B cell (primary cell): Measurements from ENCODE around the gene PIP4K2A.

Experiments
- CTCF ChIP-seq: fragments of 200-600 bp; IDR thresholded peaks from one replicate; pipeline ENCODE4 v1.8.0; 2022; ENCODE audit warnings: antibody characterized with exemption, mild to moderate bottlenecking
- EZH2 ChIP-seq: IDR thresholded peaks from 2 replicates; pipeline ENCODE4 v1.6.1; 2012; ENCODE audit warnings: borderline replicate concordance, low read depth, mild to moderate bottlenecking, moderate library complexity, low read length; ENCODE audit not compliant: insufficient read depth, poor library complexity, severe bottlenecking

- TF ChIP-seq CTCF (no peak), EZH2 (no peak)
These were observed 75.5 kb downstream of the PIP4K2A start for GRCh38 chr10:22638863-22639262.
